NT2/D1 (cell line): Measurements from ENCODE around the gene SRGAP3.

Experiments used
- DNase-seq: peaks from one replicate; pipeline ENCODE4 v3.0.0-alpha.2; 2011; ENCODE audit warnings: low read depth, low spot score
- H3K27me3 ChIP-seq: 2 replicates; pipeline ENCODE4 v1.6.0; 2011; ENCODE audit warnings: mild to moderate bottlenecking; ENCODE audit not compliant: insufficient read length, insufficient read depth
- H3K36me3 ChIP-seq: 2 replicates; pipeline ENCODE4 v1.6.1; 2011; ENCODE audit warnings: mild to moderate bottlenecking, low read length, mixed read lengths; ENCODE audit not compliant: insufficient read depth, insufficient read length
- H3K4me1 ChIP-seq: 2 replicates; pipeline ENCODE4 v1.5.1; 2011; ENCODE audit not compliant: insufficient read depth, insufficient read length
- H3K4me3 ChIP-seq: 2 replicates; pipeline ENCODE4 v1.5.1; 2011; ENCODE audit warnings: low read depth; ENCODE audit not compliant: insufficient read length
- H3K9ac ChIP-seq: 2 replicates; pipeline ENCODE4 v1.6.0; 2011; ENCODE audit warnings: low read depth; ENCODE audit not compliant: insufficient read length
- H3K9me3 ChIP-seq: 2 replicates; pipeline ENCODE4 v1.5.1; 2011; ENCODE audit warnings: mild to moderate bottlenecking, low read length; ENCODE audit not compliant: insufficient read depth
- SUZ12 ChIP-seq: IDR thresholded peaks from 2 replicates; pipeline ENCODE4 v1.6.1; 2011; ENCODE audit not compliant: insufficient read length, insufficient read depth; ENCODE audit errors: extremely low read depth
- YY1 ChIP-seq: IDR thresholded peaks from 2 replicates; pipeline ENCODE4 v1.6.1; 2011; ENCODE audit not compliant: insufficient read length, insufficient read depth
- ZNF274 ChIP-seq: IDR thresholded peaks from 2 replicates; pipeline ENCODE4 v1.6.1; 2011; ENCODE audit warnings: mild to moderate bottlenecking, low read depth, low read length

SRGAP3 gene

GRCh38 chr3:8987645-8988383, 261.6 kb downstream of the SRGAP3 start:
- DNase-seq, result peak; percentile 79
- H3K4me3 ChIP-seq, result no peak overlapping the region

GRCh38 chr3:8987226-8987625, 262.2 kb downstream of the SRGAP3 start:
- no peak overlapping the region for H3K4me3 ChIP-seq
- H3K27me3 ChIP-seq, result no peaks in the 10 kb centered on the region
- no peaks in the 10 kb centered on the region for H3K9me3 ChIP-seq
- H3K9ac ChIP-seq, result no peak overlapping the region
- no peak for DNase-seq
- TF ChIP-seq YY1 (no peak), SUZ12 (no peak), ZNF274 (no peak)
- no peaks in the 10 kb centered on the region for H3K36me3 ChIP-seq
- H3K4me1 ChIP-seq, result no peaks in the 10 kb centered on the region

More at GRCh38 chr3:8987645-8988383, 261.6 kb downstream of the SRGAP3 start:
- TF ChIP-seq YY1 (no peak), SUZ12 (no peak), ZNF274 (no peak)
- Histone ChIP-seq H3K36me3 (no peaks in the 10 kb centered on the region), H3K4me1 (peaks cover 2% of the 10 kb centered on the region), H3K9ac (no peak overlapping the region), H3K27me3 (no peaks in the 10 kb centered on the region), H3K9me3 (no peaks in the 10 kb centered on the region)

GRCh38 chr3:8986741-8987140, 262.7 kb downstream of the SRGAP3 start:
- TF ChIP-seq YY1, result no peak
- TF ChIP-seq SUZ12, result no peak
- TF ChIP-seq ZNF274, result no peak
- Histone ChIP-seq H3K4me3 (no peak overlapping the region), H3K27me3 (no peaks in the 10 kb centered on the region), H3K9ac (no peak overlapping the region), H3K9me3 (no peaks in the 10 kb centered on the region), H3K4me1 (no peaks in the 10 kb centered on the region), H3K36me3 (no peaks in the 10 kb centered on the region)
- DNase-seq, result no peak

GRCh38 chr3:8985876-8986275, 263.6 kb downstream of the SRGAP3 start:
- no peaks in the 10 kb centered on the region for H3K4me1 ChIP-seq
- no peaks in the 10 kb centered on the region for H3K27me3 ChIP-seq
- H3K9ac ChIP-seq, result no peak overlapping the region
- no peak for DNase-seq
- no peak overlapping the region for H3K4me3 ChIP-seq
- no peaks in the 10 kb centered on the region for H3K36me3 ChIP-seq
- no peak for TF ChIP-seq ZNF274
- TF ChIP-seq YY1, result no peak
- no peaks in the 10 kb centered on the region for H3K9me3 ChIP-seq

DNA sequence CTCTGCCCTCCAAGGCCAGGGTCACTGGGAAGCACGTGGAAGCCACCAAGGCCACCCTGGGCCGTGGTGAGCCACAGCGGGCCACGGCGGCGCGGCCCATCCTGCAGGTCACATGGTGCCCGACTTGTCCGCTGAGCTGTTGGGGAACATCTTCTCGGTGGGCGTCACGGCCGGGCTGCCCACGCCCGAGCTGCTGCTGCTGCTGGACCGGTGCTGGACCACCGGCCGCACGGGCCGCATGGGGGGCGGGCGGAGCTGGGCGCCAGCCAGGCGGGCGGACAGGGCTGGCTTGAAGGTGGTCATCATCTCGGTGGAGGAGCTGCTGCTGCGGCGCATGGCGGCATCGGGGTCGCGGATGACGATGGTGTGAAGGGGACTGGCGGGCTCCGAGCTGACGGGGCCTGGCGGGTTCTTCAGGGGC, 264.0 kb downstream of the SRGAP3 start:
- Histone ChIP-seq H3K27me3 (no peaks in the 10 kb centered on the region), H3K9me3 (no peaks in the 10 kb centered on the region), H3K9ac (no peak overlapping the region), H3K4me3 (no peak overlapping the region), H3K4me1 (no peaks in the 10 kb centered on the region), H3K36me3 (no peaks in the 10 kb centered on the region)
- TF ChIP-seq SUZ12 (no peak), ZNF274 (no peak), YY1 (no peak)
- DNase-seq, result no peak

- no peak for TF ChIP-seq YY1
- TF ChIP-seq SUZ12, result no peak
- no peak for TF ChIP-seq ZNF274
- Histone ChIP-seq H3K36me3 (no peaks in the 10 kb centered on the region), H3K27me3 (no peaks in the 10 kb centered on the region), H3K4me1 (no peaks in the 10 kb centered on the region), H3K4me3 (no peak overlapping the region), H3K9me3 (peaks cover 4% of the 10 kb centered on the region; the same call in 1 of the 2 replicates), H3K9ac (no peak overlapping the region)
- no peak for DNase-seq
Measured at GRCh38 chr3:8984526-8984925, 264.9 kb downstream of the SRGAP3 start.

- no peak for DNase-seq
- no peak overlapping the region for H3K9ac ChIP-seq
- no peaks in the 10 kb centered on the region for H3K27me3 ChIP-seq
- H3K4me1 ChIP-seq, result no peaks in the 10 kb centered on the region
- no peak overlapping the region for H3K4me3 ChIP-seq
- peaks cover 8% of the 10 kb centered on the region; the same call in 1 of the 2 replicates for H3K9me3 ChIP-seq
- no peaks in the 10 kb centered on the region for H3K36me3 ChIP-seq
- no peak for TF ChIP-seq ZNF274
- TF ChIP-seq SUZ12, result no peak
- no peak for TF ChIP-seq YY1
Measured at GRCh38 chr3:8984081-8984480, 265.4 kb downstream of the SRGAP3 start.
